Hepatocyte (in vitro differentiated cells): ENCODE data around the gene DLGAP4.

ENCODE experiments used
- EZH2 ChIP-seq: fragments of 200-600 bp; sonication (generic); IDR thresholded peaks from 2 replicates; pipeline ENCODE4 v1.6.1; 2016; ENCODE audit warnings: antibody characterized with exemption, mild to moderate bottlenecking, borderline replicate concordance
- EZH2phosphoT487 ChIP-seq: fragments of 200-600 bp; sonication (generic); IDR thresholded peaks from one replicate; pipeline ENCODE4 v1.6.1; 2018; ENCODE audit warnings: antibody characterized with exemption, mild to moderate bottlenecking, low read depth, moderate library complexity; ENCODE audit not compliant: unreplicated experiment, severe bottlenecking
- TF ChIP-seq, protein P1 (sequence below): fragments of 200-600 bp; sonication (generic); IDR thresholded peaks from 2 replicates; pipeline ENCODE4 v1.5.1; 2016; ENCODE audit warnings: antibody characterized with exemption, mild to moderate bottlenecking; ENCODE audit not compliant: poor library complexity

DNA sequence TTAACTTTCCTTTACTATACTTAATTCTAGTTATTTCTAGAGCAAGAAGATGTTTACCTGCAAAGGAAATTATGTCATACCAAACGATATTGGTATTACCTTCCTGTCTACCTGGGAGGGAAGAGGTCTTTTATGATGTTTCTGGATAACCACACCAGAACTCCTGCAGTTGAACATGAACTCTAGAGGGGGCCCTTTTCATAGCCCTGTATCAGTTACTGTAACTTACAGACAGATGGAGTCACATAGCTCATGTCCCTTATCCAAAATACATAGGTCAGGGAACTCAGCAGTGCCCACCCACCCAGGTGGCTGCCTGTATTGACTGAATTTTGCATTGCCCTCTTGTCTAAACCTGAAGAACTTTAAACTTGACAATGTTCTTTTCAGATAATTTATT, 200.1 kb downstream of the DLGAP4 start:
- TF ChIP-seq EZH2: no peak
- TF ChIP-seq, protein P1, sequence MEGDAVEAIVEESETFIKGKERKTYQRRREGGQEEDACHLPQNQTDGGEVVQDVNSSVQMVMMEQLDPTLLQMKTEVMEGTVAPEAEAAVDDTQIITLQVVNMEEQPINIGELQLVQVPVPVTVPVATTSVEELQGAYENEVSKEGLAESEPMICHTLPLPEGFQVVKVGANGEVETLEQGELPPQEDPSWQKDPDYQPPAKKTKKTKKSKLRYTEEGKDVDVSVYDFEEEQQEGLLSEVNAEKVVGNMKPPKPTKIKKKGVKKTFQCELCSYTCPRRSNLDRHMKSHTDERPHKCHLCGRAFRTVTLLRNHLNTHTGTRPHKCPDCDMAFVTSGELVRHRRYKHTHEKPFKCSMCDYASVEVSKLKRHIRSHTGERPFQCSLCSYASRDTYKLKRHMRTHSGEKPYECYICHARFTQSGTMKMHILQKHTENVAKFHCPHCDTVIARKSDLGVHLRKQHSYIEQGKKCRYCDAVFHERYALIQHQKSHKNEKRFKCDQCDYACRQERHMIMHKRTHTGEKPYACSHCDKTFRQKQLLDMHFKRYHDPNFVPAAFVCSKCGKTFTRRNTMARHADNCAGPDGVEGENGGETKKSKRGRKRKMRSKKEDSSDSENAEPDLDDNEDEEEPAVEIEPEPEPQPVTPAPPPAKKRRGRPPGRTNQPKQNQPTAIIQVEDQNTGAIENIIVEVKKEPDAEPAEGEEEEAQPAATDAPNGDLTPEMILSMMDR: no peak
- no peak for TF ChIP-seq EZH2phosphoT487
